ENCODE measurements around the gene CDC42. TPM values are rescaled to one million over a fixed set of nuclear protein-coding genes. Genes with fewer than 3 reads are reported as not detected.

The CDC42 gene
- total and polyA plus RNA-seq, 2 of the 4 experiments (the other 2 are of a cell fraction): 162 to 609 TPM

- POLR2A ChIA-PET (ENCODE audit: unreplicated experiment): no interaction called here
- H2AK5ac ChIP-seq (ENCODE audit: low read depth, low read length): peak overlapping the region; percentile 72
- 0 out of 2 replicates have a peak, but pooled peaks cover 2% of the 10 kb centered on the region for H3K27me3 ChIP-seq (ENCODE audit: control insufficient read depth, insufficient read depth, low read length)
- H2BK20ac ChIP-seq (ENCODE audit: low read depth, low read length): no peak overlapping the region
- no peak overlapping the region for H2BK15ac ChIP-seq (ENCODE audit: low read depth, low read length)
- H3K9ac ChIP-seq (ENCODE audit: low read depth, low read length): peak overlapping the region; percentile 100
- peak overlapping the region; percentile 93 for H2BK5ac ChIP-seq (ENCODE audit: low read depth, low read length, poor library complexity, severe bottlenecking)
- peak overlapping the region; percentile 100 for H2AK9ac ChIP-seq (replicated peaks; ENCODE audit: low read depth, low read length, poor library complexity)
- H3K14ac ChIP-seq (replicated peaks; ENCODE audit: low read depth, low read length): peak overlapping the region; percentile 89
- H3K27ac ChIP-seq (ENCODE audit: insufficient read depth, low read length): peak overlapping the region; percentile 98
- WGBS, 2 experiments (ENCODE audit: extremely low coverage in 2 of 2, insufficient read length in 1 of 2): 0% methylated on average over 4 of the region's 70 CpGs; no CpG with 5 or more reads in 1 of the 2 experiments
- peak; percentile 63 for ATAC-seq (ENCODE audit: low read depth)
- H3K4me1 ChIP-seq (ENCODE audit: control insufficient read depth, insufficient read depth, low read length): peaks cover 7% of the 10 kb centered on the region
- peak overlapping the region; percentile 76; the same call in 1 of the 2 replicates for H3K56ac ChIP-seq (ENCODE audit: extremely low read depth, insufficient read depth, low read length)
- peak overlapping the region; percentile 74 for H4K5ac ChIP-seq (ENCODE audit: low read depth, low read length)
- H3K4me3 ChIP-seq (ENCODE audit: insufficient read depth, low read depth, low read length): peak overlapping the region; percentile 98
- BruUV-seq (replicated peaks): no TSS peak
- H2BK120ac ChIP-seq (ENCODE audit: low read depth, low read length): no peak overlapping the region
- peak overlapping the region; percentile 70 for H3K4me2 ChIP-seq (ENCODE audit: low read depth, low read length)
- in situ Hi-C loops (cut with MboI; ENCODE audit: low sequenced_read_pairs): no loop called here
- H4K20me1 ChIP-seq (ENCODE audit: insufficient read depth, low read length): peaks cover 49% of the 10 kb centered on the region
- CTCF ChIA-PET: no interaction called here
- peak overlapping the region; percentile 64 for H4K91ac ChIP-seq (ENCODE audit: insufficient read depth, low read depth, low read length)
- H3K9me1 ChIP-seq (ENCODE audit: insufficient read depth, low read length): no peaks in the 10 kb centered on the region; the same call in 1 of the 2 replicates
- peak overlapping the region; percentile 90 for H3K23ac ChIP-seq (ENCODE audit: low read depth, low read length)
- peak overlapping the region; percentile 72 for H3K18ac ChIP-seq (ENCODE audit: low read depth, low read length)
- H3K36me3 ChIP-seq (ENCODE audit: control insufficient read depth, insufficient read depth, low read length): peaks cover 7% of the 10 kb centered on the region
- H3K79me1 ChIP-seq (ENCODE audit: low read depth in 1 of 2, low read length in 2 of 2): peaks cover 5 to 11% of the 10 kb centered on the region in 2 experiments; a peak in 1 of 4 replicates
- H3K4ac ChIP-seq (ENCODE audit: low read depth, low read length): peak overlapping the region; percentile 88
- H2AFZ ChIP-seq (replicated peaks; ENCODE audit: low read length, poor library complexity): peak overlapping the region; percentile 64
- TF ChIP-seq SMC3 (IDR thresholded peaks at IDR 0.05; ENCODE audit: low read depth, low read length): no peak
- peak; percentile 92 for TF ChIP-seq CEBPB (IDR thresholded peaks at IDR 0.05; ENCODE audit: low read depth, low read length)
- TF ChIP-seq MXI1 (IDR thresholded peaks at IDR 0.05; ENCODE audit: borderline replicate concordance, low read depth, low read length): 0 out of 2 replicates have a peak, but pooled peaks have one; percentile 8
- no peak for TF ChIP-seq ELK1 (IDR thresholded peaks at IDR 0.05; ENCODE audit: borderline replicate concordance, low read depth, low read length)
- no peak for TF ChIP-seq MAZ (IDR thresholded peaks at IDR 0.05; ENCODE audit: borderline replicate concordance, low read depth, low read length)
- peak; percentile 39; the same call in 1 of the 2 replicates for TF ChIP-seq POLR2A (IDR thresholded peaks at IDR 0.05; ENCODE audit: low read depth, low read length)
- no peaks in the 10 kb centered on the region for H3K9me3 ChIP-seq (ENCODE audit: control insufficient read depth, insufficient read depth, low read length)
- peak; percentile 85 for DNase-seq
- intact Hi-C loops (cut with micrococcal nuclease): loop anchor here (5.0 kb wide), 1 partner anchor 34 kb away; no protein-coding TSS in a partner anchor
- peak overlapping the region in 1 of 2 experiments; percentile 68; a peak in 1 of 4 replicates for H4K8ac ChIP-seq (ENCODE audit: low read depth in 2 of 2, low read length in 2 of 2)
- dilution Hi-C loops (cut with HindIII; ENCODE audit: low sequenced_read_pairs, unreplicated experiment): no loop called here
Measured at GRCh38 chr1:22053017-22053860, 730 bp downstream of the CDC42 start.

All from IMR-90 (cell line).